ENCODE results near the gene KATNAL2.

DNA sequence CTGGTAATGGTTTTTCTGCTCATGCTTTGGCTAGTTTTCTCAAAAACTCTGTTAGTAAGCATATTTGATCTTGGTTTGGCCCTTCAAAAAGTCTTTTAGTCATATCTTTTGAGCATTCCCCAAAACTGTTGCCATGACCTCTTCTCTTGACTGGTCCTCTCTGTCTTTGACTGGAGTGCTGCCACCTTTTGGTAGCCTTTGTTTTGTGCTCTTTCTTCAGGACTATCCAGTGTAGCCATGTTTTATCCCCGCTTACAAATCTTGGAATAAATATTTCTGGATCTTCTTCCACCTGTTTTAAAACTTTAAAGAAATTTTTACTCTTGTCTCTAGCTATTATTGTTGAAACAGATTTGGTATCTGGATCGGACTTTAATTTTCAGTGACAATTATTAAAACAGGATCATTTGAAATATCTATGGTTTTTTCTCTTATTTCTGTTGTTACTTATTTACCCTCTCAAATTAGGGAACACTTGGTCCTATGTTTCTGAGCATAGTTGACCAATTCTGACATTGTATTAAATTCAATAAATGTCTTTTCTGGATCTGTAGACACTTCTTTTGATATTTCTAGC is 119.0 kb downstream of the KATNAL2 start:
- TF ChIP-seq GATA2 (IDR thresholded peaks at IDR 0.05; ENCODE audit: low read depth, low read length): no peak
- no peak for TF ChIP-seq GATA3 (IDR thresholded peaks at IDR 0.05; ENCODE audit: low read depth, low read length)
